MM.1S (cell line): ENCODE measurements around the gene TGFB2.

ENCODE experiments used
- EZH2phosphoT487 ChIP-seq: fragments of 300-600 bp; sonication (generic); IDR thresholded peaks from 2 replicates; pipeline ENCODE4 v1.6.1; 2018; ENCODE audit warnings: antibody characterized with exemption, low read length
- TF ChIP-seq, protein P1 (sequence below): fragments of 300-600 bp; sonication (generic); IDR thresholded peaks from 2 replicates; pipeline ENCODE4 v1.5.1; 2016; ENCODE audit warnings: antibody characterized with exemption, low read length, mixed read lengths

DNA sequence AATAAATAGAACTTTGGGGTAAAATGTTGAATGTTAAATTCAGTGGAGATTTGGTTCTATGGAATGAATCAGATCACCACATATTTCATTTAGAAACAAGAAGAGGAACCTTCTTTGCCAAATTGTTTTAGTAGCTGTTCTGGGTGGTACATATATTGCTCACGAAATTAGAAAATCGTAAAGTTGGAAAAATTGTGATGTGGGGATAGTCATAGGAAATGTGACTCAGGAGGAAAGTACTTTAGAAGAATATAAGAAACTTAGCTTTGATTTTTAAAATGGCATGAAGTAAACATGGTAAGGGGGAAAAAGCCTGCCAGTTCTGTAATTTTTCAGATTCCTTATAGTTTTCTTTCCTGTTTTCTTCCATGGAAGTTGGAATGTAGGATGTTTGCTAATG is 32.6 kb upstream of the TGFB2 start:
- TF ChIP-seq, protein P1, sequence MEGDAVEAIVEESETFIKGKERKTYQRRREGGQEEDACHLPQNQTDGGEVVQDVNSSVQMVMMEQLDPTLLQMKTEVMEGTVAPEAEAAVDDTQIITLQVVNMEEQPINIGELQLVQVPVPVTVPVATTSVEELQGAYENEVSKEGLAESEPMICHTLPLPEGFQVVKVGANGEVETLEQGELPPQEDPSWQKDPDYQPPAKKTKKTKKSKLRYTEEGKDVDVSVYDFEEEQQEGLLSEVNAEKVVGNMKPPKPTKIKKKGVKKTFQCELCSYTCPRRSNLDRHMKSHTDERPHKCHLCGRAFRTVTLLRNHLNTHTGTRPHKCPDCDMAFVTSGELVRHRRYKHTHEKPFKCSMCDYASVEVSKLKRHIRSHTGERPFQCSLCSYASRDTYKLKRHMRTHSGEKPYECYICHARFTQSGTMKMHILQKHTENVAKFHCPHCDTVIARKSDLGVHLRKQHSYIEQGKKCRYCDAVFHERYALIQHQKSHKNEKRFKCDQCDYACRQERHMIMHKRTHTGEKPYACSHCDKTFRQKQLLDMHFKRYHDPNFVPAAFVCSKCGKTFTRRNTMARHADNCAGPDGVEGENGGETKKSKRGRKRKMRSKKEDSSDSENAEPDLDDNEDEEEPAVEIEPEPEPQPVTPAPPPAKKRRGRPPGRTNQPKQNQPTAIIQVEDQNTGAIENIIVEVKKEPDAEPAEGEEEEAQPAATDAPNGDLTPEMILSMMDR = no peak
- TF ChIP-seq EZH2phosphoT487 = no peak
